ENCODE results near the gene FCMR. TPM values are rescaled to one million over a fixed set of nuclear protein-coding genes. Genes with fewer than 3 reads are reported as not detected.

Gene FCMR
- total and polyA plus RNA-seq, 9 donors: 0.38 to 8.4 (median 2.4) TPM

DNA sequence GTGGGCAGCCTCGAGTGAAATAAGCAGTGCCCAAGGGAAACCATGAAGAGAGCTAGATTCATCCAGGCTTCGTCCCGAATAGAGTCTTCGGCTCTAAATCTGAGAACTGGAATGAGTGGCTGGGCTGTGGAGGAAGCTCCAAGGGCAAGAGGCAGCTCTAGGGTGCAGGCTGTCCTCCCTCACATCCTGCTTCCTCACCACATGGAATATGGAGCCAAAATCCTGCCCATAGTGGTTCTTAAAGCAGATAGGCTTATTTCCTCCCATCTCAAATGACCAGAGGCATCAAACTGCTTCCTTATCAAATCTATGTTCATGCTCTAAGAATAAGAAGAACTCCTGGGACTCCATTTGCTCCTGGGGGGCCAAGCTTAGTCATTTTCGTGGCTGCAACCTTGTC, 22.0 kb downstream of the FCMR start:
- Histone ChIP-seq H3K4me1 (ENCODE audit: insufficient read depth) (peaks cover 8% of the 10 kb centered on the region), H3K27me3 (no peaks in the 10 kb centered on the region), H3K36me3 (no peaks in the 10 kb centered on the region), H3K4me3 (no peak overlapping the region), H3K9me3 (no peaks in the 10 kb centered on the region), H3K27ac (no peak overlapping the region)
- DNase-seq: no peak
- no peak for TF ChIP-seq EP300 (IDR thresholded peaks at IDR 0.05)
- TF ChIP-seq, protein P1, sequence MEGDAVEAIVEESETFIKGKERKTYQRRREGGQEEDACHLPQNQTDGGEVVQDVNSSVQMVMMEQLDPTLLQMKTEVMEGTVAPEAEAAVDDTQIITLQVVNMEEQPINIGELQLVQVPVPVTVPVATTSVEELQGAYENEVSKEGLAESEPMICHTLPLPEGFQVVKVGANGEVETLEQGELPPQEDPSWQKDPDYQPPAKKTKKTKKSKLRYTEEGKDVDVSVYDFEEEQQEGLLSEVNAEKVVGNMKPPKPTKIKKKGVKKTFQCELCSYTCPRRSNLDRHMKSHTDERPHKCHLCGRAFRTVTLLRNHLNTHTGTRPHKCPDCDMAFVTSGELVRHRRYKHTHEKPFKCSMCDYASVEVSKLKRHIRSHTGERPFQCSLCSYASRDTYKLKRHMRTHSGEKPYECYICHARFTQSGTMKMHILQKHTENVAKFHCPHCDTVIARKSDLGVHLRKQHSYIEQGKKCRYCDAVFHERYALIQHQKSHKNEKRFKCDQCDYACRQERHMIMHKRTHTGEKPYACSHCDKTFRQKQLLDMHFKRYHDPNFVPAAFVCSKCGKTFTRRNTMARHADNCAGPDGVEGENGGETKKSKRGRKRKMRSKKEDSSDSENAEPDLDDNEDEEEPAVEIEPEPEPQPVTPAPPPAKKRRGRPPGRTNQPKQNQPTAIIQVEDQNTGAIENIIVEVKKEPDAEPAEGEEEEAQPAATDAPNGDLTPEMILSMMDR (IDR thresholded peaks at IDR 0.05): no peak
- TF ChIP-seq POLR2A (IDR thresholded peaks at IDR 0.05): no peak
- WGBS, 3 donors: 60 to 82% (median 75%) methylated on average over 5 of the region's 5 CpGs
- intact Hi-C loops (cut with DNase I): no loop called here

DNA sequence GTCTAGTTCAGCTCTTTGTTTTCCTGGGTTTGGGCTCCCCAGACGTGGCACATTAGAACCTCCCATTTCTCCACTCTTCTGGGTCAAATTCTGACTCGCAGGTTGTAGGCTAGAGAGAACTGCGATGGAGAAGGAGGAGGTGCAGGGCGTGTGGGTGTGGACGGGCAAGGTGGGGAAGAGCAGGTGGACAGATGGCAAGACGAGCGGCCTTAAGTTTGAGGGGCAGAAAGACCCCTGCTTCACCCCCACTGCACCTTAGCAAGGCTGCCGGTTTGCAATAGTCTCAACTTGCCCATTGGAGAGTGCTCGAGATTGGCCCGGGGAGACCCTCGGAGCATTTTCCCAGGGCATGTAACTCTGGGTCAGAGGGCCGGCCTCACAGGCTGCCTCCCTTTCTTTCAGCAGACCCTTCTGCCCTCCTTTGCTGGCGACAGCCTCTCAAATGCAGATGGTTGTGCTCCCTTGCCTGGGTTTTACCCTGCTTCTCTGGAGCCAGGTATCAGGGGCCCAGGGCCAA, 22.8 kb downstream of the FCMR start:
- Histone ChIP-seq H3K9me3 (no peaks in the 10 kb centered on the region), H3K4me1 (ENCODE audit: insufficient read depth) (peaks cover 8% of the 10 kb centered on the region), H3K36me3 (no peaks in the 10 kb centered on the region), H3K4me3 (no peak overlapping the region), H3K27ac (no peak overlapping the region), H3K27me3 (no peaks in the 10 kb centered on the region)
- DNase-seq: no peak
- intact Hi-C loops (cut with DNase I): no loop called here
- TF ChIP-seq EP300 (IDR thresholded peaks at IDR 0.05): no peak
- TF ChIP-seq, protein P1 (IDR thresholded peaks at IDR 0.05): no peak
- no peak for TF ChIP-seq POLR2A (IDR thresholded peaks at IDR 0.05)
- 86 to 91% (median 88%) methylated on average over 13 of the region's 13 CpGs for WGBS, 3 donors

DNA sequence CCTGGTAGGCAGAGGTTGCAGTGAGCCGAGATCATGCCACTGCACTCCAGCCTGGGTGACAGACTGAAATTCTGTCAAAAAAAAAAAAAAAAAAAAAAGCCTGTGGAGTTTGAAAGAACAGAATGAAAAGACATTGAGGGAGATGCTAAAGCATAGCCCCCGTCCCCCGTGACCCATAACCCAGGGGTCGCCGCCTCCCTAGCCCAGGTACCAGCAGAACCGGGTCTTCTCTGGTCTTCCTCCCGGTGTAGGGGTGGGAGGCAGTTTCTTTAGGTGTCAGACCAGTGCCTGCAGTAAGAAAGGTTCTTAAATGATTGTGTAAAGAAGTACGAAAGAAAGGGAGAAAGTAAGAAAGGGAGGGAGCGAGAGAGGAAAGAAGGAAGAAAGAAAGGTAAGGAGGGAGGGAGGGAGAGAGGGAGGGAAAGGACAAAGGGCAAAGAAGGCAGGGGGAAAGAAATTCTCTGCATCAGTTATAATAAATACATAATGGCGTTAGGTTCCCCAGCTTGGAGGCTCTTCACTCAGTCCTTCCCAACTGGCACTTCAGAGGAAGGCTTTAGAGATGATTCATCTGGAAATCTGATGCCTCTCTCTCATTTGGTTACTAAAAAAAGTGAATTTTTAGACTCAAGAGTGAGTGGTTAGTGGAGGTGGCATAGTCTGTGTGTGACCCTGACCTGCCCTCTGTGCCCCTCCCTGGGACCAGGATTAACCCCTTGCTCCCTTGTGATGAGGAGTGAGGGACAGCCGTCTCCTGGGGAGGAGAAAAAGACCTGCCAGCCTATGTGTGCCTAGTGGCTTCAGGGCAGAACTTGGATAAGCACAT, 23.4 kb downstream of the FCMR start:
- WGBS, 3 donors: 75 to 81% (median 80%) methylated on average over 11 of the region's 11 CpGs

DNA sequence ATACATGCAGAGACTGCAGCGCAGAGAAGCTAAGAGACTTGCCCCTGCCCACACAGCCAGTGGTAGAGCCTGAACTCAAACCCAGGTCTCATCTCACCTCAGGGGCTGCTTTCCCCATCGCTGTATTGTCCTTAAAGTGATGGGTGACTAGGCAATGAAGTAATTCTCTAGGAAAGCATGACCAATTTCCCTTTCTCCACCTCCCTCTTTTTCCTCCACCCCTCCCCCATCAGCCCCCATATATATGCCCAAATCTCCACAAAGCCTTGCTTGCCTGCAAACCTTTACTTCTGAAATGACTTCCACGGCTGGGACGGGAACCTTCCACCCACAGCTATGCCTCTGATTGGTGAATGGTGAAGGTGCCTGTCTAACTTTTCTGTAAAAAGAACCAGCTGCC, 24.6 kb downstream of the FCMR start, which contains the start of gene IL24:
IL24 (plus strand) TSS at position 269 of the 400 bp plus-strand sequence. CDS start 390 bp downstream, outside the sequence.
- H3K4me1 ChIP-seq (ENCODE audit: insufficient read depth): peaks cover 8% of the 10 kb centered on the region
- TF ChIP-seq, protein P1 (IDR thresholded peaks at IDR 0.05): no peak
- TF ChIP-seq EP300 (IDR thresholded peaks at IDR 0.05) (no peak), POLR2A (IDR thresholded peaks at IDR 0.05) (no peak)
- no peak within 1 kb of the TSS for H3K4me3 ChIP-seq
- H3K27ac ChIP-seq: no peak within 1 kb of the TSS
- intact Hi-C loops (cut with DNase I): no loop called here
- H3K9me3 ChIP-seq: no peaks in the 10 kb centered on the region
- DNase-seq: no peak
- WGBS, 3 donors: 75 to 87% (median 81%) methylated on average over 4 of the region's 4 CpGs
- no peaks in the 10 kb centered on the region for H3K27me3 ChIP-seq
- H3K36me3 ChIP-seq: no peaks in the 10 kb centered on the region

More for the DNA sequence above, 23.4 kb downstream of the FCMR start:
- no peaks in the 10 kb centered on the region for H3K9me3 ChIP-seq
- no peak overlapping the region for H3K27ac ChIP-seq
- intact Hi-C loops (cut with DNase I): no loop called here
- H3K27me3 ChIP-seq: no peaks in the 10 kb centered on the region
- H3K4me3 ChIP-seq: no peak overlapping the region
- TF ChIP-seq, protein P1 (IDR thresholded peaks at IDR 0.05): no peak
- TF ChIP-seq POLR2A (IDR thresholded peaks at IDR 0.05) (no peak), EP300 (IDR thresholded peaks at IDR 0.05) (no peak)
- peaks cover 8% of the 10 kb centered on the region for H3K4me1 ChIP-seq (ENCODE audit: insufficient read depth)
- no peaks in the 10 kb centered on the region for H3K36me3 ChIP-seq
- DNase-seq: no peak

All from ovary (tissue), 9 donors.